Keratinocyte (primary cell): Measurements from ENCODE around the gene MAP3K10. TPM values are rescaled to one million over a fixed set of nuclear protein-coding genes. Genes with fewer than 3 reads are reported as not detected.

Source experiments
- DNase-seq: peaks from one replicate; pipeline ENCODE4 v3.0.0-alpha.2; 2011; ENCODE audit warnings: low read depth, missing footprints, low spot score
- FAIRE-seq: peaks from 2 replicates; lab custom pipeline; 2011; peaks lifted over from hg19 to GRCh38; lab: Jason Lieb, UNC
- H2AFZ ChIP-seq: 2 replicates; pipeline ENCODE4 v1.6.0; 2012; ENCODE audit warnings: low read length, control low read depth, inconsistent platforms; ENCODE audit not compliant: control insufficient read depth
- H3K27ac ChIP-seq: 2 replicates; pipeline ENCODE4 v1.5.1; 2011; ENCODE audit warnings: low read length; ENCODE audit not compliant: control insufficient read depth, insufficient read depth
- H3K27me3 ChIP-seq: 3 replicates; pipeline ENCODE4 v1.6.0; 2011; ENCODE audit warnings: low read length; ENCODE audit not compliant: control insufficient read depth, insufficient read depth; ENCODE audit errors: extremely low read depth
- H3K36me3 ChIP-seq, 2 experiments: 2 replicates in 1 of 2; 3 replicates in 1 of 2; pipeline ENCODE4 v1.5.1; 2011; ENCODE audit warnings: low read length in 2 of 2, mild to moderate bottlenecking in 1 of 2; ENCODE audit not compliant: control insufficient read depth in 2 of 2, insufficient read depth in 2 of 2; ENCODE audit errors: extremely low read depth in 1 of 2
- H3K4me1 ChIP-seq: 3 replicates; pipeline ENCODE4 v1.5.1; 2011; ENCODE audit warnings: low read length; ENCODE audit not compliant: control insufficient read depth, insufficient read depth; ENCODE audit errors: extremely low read depth
- H3K4me2 ChIP-seq: 3 replicates; pipeline ENCODE4 v1.6.0; 2011; ENCODE audit warnings: low read depth, low read length; ENCODE audit not compliant: control insufficient read depth, insufficient read depth; ENCODE audit errors: extremely low read depth
- H3K4me3 ChIP-seq, 3 experiments: fragments of 200-600 bp in 1 of 3; sonication (generic) in 1 of 3; 2 replicates in 2 of 3; 3 replicates in 1 of 3; pipeline ENCODE4 v1.5.1; 2011 to 2016; ENCODE audit warnings: low read length in 3 of 3, mild to moderate bottlenecking in 3 of 3, control low read depth in 2 of 3, inconsistent platforms in 1 of 3, low read depth in 1 of 3, mixed read lengths in 1 of 3, mixed run types in 1 of 3, moderate library complexity in 1 of 3; ENCODE audit not compliant: control insufficient read depth in 2 of 3, insufficient read depth in 2 of 3; ENCODE audit errors: extremely low read depth in 1 of 3
- H3K79me2 ChIP-seq: 2 replicates; pipeline ENCODE4 v1.6.0; 2012; ENCODE audit warnings: low read length; ENCODE audit not compliant: control insufficient read depth, insufficient read depth
- H3K9ac ChIP-seq: 3 replicates; pipeline ENCODE4 v1.6.0; 2011; ENCODE audit warnings: low read length; ENCODE audit not compliant: control insufficient read depth, insufficient read depth; ENCODE audit errors: extremely low read depth
- H3K9me1 ChIP-seq: 3 replicates; pipeline ENCODE4 v1.6.0; 2011; ENCODE audit warnings: low read length; ENCODE audit not compliant: control insufficient read depth, insufficient read depth; ENCODE audit errors: extremely low read depth
- H3K9me3 ChIP-seq: 2 replicates; pipeline ENCODE4 v1.5.1; 2012; ENCODE audit warnings: low read depth, low read length; ENCODE audit not compliant: control insufficient read depth
- H4K20me1 ChIP-seq: 3 replicates; pipeline ENCODE4 v1.6.0; 2011; ENCODE audit warnings: low read length; ENCODE audit not compliant: control insufficient read depth, insufficient read depth; ENCODE audit errors: extremely low read depth
- EZH2 ChIP-seq: IDR thresholded peaks from one replicate; pipeline ENCODE4 v1.6.1; 2012; ENCODE audit warnings: inconsistent platforms, mild to moderate bottlenecking, low read length, moderate library complexity
- dilution Hi-C: fragments of 300-500 bp; cut with MboI; formaldehyde crosslinking; loops from one replicate; pipeline ENCODE4 v1.7.0; 2020; ENCODE audit warnings: low sequenced_read_pairs; ENCODE audit not compliant: extremely low pct_ligation_motif_present
- polyA plus RNA-seq, 5 experiments: library from polyadenylated mRNA; depleted of rRNA in 3 of 5; stranded (reverse) in 3 of 5; stranded (forward) in 1 of 5; unstranded in 1 of 5; fragments of >200 nt; gene quantifications; 1 replicate in 1 of 5; 2 replicates in 3 of 5; 3 replicates in 1 of 5; pipeline versions ENCODE4 v1.2.1 to v1.2.3, GENCODE V29; 2011 to 2012; ENCODE audit warnings: missing spikeins in 2 of 5, low read depth in 1 of 5, low replicate concordance in 1 of 5
- TF ChIP-seq, protein P1 (sequence below), 3 experiments: IDR thresholded peaks in 1 of 3; conservative IDR thresholded peaks in 1 of 3; optimal IDR thresholded peaks in 1 of 3; 2 replicates in 2 of 3; 3 replicates in 1 of 3; pipeline versions ENCODE3 to v1.5.1; 2011; ENCODE audit warnings: low read length in 3 of 3, mild to moderate bottlenecking in 3 of 3, moderate library complexity in 2 of 3, control low read depth in 1 of 3, inconsistent platforms in 1 of 3; ENCODE audit not compliant: insufficient read depth in 2 of 3; ENCODE audit errors: extremely low read depth in 1 of 3

Gene MAP3K10
- polyA plus RNA-seq, 1 donor (not counting 4 experiments of a cell fraction or from before 2014, with no cell fraction given): 2.9 TPM

DNA sequence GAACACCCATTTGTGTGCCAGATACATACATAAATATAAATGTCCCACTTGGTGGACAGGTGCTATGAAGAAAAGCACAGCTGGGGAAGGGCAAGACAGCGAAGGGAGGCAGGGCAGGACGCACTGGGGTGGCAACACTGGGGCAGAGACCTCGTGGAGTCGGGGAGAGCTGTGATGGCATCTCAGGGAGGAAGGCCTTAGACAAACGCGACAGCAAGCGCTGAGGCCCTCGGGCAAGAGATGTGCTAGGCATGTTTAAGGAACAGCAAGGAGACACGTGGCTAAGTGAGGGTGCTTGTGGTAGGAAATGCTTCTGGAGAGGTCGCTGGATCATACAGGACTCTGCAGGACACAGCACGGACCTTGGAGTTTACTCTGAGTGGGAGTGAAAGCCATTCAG, 58.6 kb downstream of the MAP3K10 start:
- Histone ChIP-seq H2AFZ (no peak overlapping the region), H3K27ac (no peak overlapping the region), H3K36me3 (peaks cover 0 to 15% of the 10 kb centered on the region in 2 experiments), H3K4me2 (no peak overlapping the region), H3K4me1 (peaks cover 7% of the 10 kb centered on the region), H3K4me3 (no peak overlapping the region), H4K20me1 (no peaks in the 10 kb centered on the region), H3K79me2 (peaks cover 16% of the 10 kb centered on the region), H3K9me3 (no peaks in the 10 kb centered on the region), H3K27me3 (no peaks in the 10 kb centered on the region), H3K9ac (no peak overlapping the region), H3K9me1 (no peaks in the 10 kb centered on the region)
- TF ChIP-seq EZH2: no peak
- FAIRE-seq (no peak), DNase-seq (no peak)
- dilution Hi-C loops: no loop called here

DNA sequence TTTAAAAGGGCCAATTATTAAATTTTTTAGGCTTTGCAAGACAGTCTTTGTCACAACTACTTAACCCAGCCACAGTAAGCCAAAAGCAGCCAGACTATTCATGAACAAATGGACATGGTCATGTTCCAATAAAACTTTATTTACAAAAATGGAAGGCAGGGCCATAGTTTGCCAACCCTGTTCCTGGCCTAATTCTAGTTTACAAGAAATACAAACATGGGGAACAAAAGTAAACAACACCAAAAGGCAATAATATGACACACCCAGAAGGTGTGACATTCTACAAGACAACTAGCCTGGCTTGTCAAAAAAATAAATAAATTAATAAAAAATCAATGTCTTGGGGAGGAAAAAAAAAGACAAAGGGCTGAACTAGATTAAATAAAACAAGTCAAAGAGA, 60.0 kb downstream of the MAP3K10 start:
- DNase-seq (no peak), FAIRE-seq (no peak)
- Histone ChIP-seq H3K79me2 (peaks cover 11% of the 10 kb centered on the region), H3K27me3 (no peaks in the 10 kb centered on the region), H3K27ac (no peak overlapping the region), H3K4me2 (no peak overlapping the region), H3K9ac (no peak overlapping the region), H3K4me1 (no peaks in the 10 kb centered on the region), H4K20me1 (no peaks in the 10 kb centered on the region), H3K9me1 (no peaks in the 10 kb centered on the region), H3K9me3 (no peaks in the 10 kb centered on the region), H3K36me3 (peaks cover under 1 to 21% of the 10 kb centered on the region in 2 experiments), H3K4me3 (no peak overlapping the region), H2AFZ (no peak overlapping the region)
- TF ChIP-seq EZH2: no peak
- TF ChIP-seq, protein P1, sequence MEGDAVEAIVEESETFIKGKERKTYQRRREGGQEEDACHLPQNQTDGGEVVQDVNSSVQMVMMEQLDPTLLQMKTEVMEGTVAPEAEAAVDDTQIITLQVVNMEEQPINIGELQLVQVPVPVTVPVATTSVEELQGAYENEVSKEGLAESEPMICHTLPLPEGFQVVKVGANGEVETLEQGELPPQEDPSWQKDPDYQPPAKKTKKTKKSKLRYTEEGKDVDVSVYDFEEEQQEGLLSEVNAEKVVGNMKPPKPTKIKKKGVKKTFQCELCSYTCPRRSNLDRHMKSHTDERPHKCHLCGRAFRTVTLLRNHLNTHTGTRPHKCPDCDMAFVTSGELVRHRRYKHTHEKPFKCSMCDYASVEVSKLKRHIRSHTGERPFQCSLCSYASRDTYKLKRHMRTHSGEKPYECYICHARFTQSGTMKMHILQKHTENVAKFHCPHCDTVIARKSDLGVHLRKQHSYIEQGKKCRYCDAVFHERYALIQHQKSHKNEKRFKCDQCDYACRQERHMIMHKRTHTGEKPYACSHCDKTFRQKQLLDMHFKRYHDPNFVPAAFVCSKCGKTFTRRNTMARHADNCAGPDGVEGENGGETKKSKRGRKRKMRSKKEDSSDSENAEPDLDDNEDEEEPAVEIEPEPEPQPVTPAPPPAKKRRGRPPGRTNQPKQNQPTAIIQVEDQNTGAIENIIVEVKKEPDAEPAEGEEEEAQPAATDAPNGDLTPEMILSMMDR (optimal IDR thresholded peaks at IDR 0.05 in 1 of 3, IDR thresholded peaks at IDR 0.05 in 1 of 3, conservative IDR thresholded peaks at IDR 0.05 in 1 of 3; ENCODE audit: extremely low read depth in 1 of 3, insufficient read depth in 2 of 3, low read length in 3 of 3): no peak
- dilution Hi-C loops: no loop called here

DNA sequence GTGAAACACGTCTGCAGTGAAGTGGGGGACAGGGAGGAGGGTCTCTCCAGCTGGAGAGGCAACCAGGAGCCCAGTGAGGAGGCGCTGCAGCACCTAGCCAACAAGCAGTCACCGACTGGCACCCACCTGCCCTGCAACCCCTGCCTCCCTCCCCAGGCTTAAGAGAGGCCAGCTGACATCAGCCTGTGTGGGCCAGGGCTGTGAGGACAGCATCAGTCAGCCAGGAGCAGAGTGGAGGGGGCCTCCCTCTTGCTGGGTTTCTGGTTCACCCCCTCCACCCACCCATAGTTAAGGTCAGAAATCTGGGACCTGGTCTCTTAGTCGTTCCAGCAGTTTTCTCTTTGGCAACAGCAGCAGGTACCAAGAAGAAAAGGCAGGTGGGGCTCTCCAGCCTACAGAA, 60.8 kb downstream of the MAP3K10 start:
- Histone ChIP-seq H3K4me1 (peaks cover 2% of the 10 kb centered on the region), H3K9ac (no peak overlapping the region), H3K9me3 (no peaks in the 10 kb centered on the region), H3K4me2 (no peak overlapping the region), H3K36me3 (peaks cover 8 to 24% of the 10 kb centered on the region in 2 experiments), H4K20me1 (peaks cover 3% of the 10 kb centered on the region), H3K27me3 (no peaks in the 10 kb centered on the region), H3K9me1 (no peaks in the 10 kb centered on the region), H3K27ac (no peak overlapping the region), H3K4me3 (no peak overlapping the region), H2AFZ (no peak overlapping the region), H3K79me2 (peaks cover 13% of the 10 kb centered on the region)
- FAIRE-seq (no peak), DNase-seq (no peak)
- dilution Hi-C loops: no loop called here
- TF ChIP-seq, protein P1 (optimal IDR thresholded peaks at IDR 0.05 in 1 of 3, IDR thresholded peaks at IDR 0.05 in 1 of 3, conservative IDR thresholded peaks at IDR 0.05 in 1 of 3; ENCODE audit: extremely low read depth in 1 of 3, insufficient read depth in 2 of 3, low read length in 3 of 3): no peak
- no peak for TF ChIP-seq EZH2
